Small intestine (tissue), 7 donors: ENCODE measurements around the gene UBA3. TPM values are rescaled to one million over a fixed set of nuclear protein-coding genes. Genes with fewer than 3 reads are reported as not detected.
A peak's percentile ranks its signal among the peaks of the same experiment; 100 is the strongest.

Experiments
- DNase-seq, 2 donors: peaks; one replicate each; pipeline versions ENCODE4 v3.0.0 to v3.0.0-alpha.2; 2013
- FAIRE-seq: peaks from 2 replicates; lab custom pipeline; 2012; peaks lifted over from hg19 to GRCh38; lab: Jason Lieb, UNC
- H3K27ac ChIP-seq, 3 donors: one replicate each; pipeline ENCODE4 v1.5.1; 2013; ENCODE audit warnings: low read length in 2 of 3, mild to moderate bottlenecking in 2 of 3, control low read depth in 1 of 3, inconsistent platforms in 1 of 3, low read depth in 1 of 3, moderate library complexity in 1 of 3
- H3K27me3 ChIP-seq, 3 donors: one replicate each; pipeline ENCODE4 v1.6.1; 2013; ENCODE audit warnings: low read length in 3 of 3, inconsistent platforms in 1 of 3; ENCODE audit not compliant: control insufficient read depth in 3 of 3, insufficient read depth in 3 of 3
- H3K36me3 ChIP-seq, 3 donors: one replicate each; pipeline ENCODE4 v1.6.1; 2013; ENCODE audit warnings: low read length in 3 of 3, inconsistent platforms in 1 of 3, low read depth in 1 of 3, mild to moderate bottlenecking in 1 of 3, moderate library complexity in 1 of 3; ENCODE audit not compliant: control insufficient read depth in 3 of 3, insufficient read depth in 2 of 3
- H3K4me1 ChIP-seq, 3 donors: one replicate each; pipeline ENCODE4 v1.6.1; 2013; ENCODE audit warnings: low read length in 2 of 3, inconsistent platforms in 1 of 3, low read depth in 1 of 3, mild to moderate bottlenecking in 1 of 3, moderate library complexity in 1 of 3; ENCODE audit not compliant: control insufficient read depth in 3 of 3, insufficient read depth in 2 of 3
- H3K4me3 ChIP-seq, 3 donors: one replicate each; pipeline ENCODE4 v1.5.1; 2013; ENCODE audit warnings: low read length in 3 of 3, control low read depth in 1 of 3, inconsistent platforms in 1 of 3, low read depth in 1 of 3, mild to moderate bottlenecking in 1 of 3, moderate library complexity in 1 of 3
- H3K9me3 ChIP-seq, 2 donors: one replicate each; pipeline ENCODE4 v1.6.1; 2013; ENCODE audit warnings: low read depth in 1 of 2, low read length in 1 of 2; ENCODE audit not compliant: control insufficient read depth in 2 of 2, insufficient read depth in 1 of 2
- WGBS, 3 donors: extraction: QIAGEN DNeasy Blood & Tissue Kit; methylation state at CpG; one replicate each; pipeline ENCODE4 v1.1.7; 2013; 5-methylcytosine and 5-hydroxymethylcytosine counted together
- polyA plus RNA-seq, 4 donors: library from polyadenylated mRNA; stranded (reverse) in 3 of 4; unstranded in 1 of 4; fragments of 200-250 nt in 3 of 4; fragments of 120-200 nt in 1 of 4; gene quantifications; one replicate each; pipeline versions ENCODE4 v1.2.1 to v1.2.3, GENCODE V29; 2013
- donor health status: healthy with polysubstance abuse.
- donor health status: control.
- donor health status: control.
- donor health status: Bipolar disorder and iron deficiency.
- donor health status: healthy.

UBA3 gene
- polyA plus RNA-seq, 4 donors: 32.2 to 45.8 (median 40.5) TPM

DNA sequence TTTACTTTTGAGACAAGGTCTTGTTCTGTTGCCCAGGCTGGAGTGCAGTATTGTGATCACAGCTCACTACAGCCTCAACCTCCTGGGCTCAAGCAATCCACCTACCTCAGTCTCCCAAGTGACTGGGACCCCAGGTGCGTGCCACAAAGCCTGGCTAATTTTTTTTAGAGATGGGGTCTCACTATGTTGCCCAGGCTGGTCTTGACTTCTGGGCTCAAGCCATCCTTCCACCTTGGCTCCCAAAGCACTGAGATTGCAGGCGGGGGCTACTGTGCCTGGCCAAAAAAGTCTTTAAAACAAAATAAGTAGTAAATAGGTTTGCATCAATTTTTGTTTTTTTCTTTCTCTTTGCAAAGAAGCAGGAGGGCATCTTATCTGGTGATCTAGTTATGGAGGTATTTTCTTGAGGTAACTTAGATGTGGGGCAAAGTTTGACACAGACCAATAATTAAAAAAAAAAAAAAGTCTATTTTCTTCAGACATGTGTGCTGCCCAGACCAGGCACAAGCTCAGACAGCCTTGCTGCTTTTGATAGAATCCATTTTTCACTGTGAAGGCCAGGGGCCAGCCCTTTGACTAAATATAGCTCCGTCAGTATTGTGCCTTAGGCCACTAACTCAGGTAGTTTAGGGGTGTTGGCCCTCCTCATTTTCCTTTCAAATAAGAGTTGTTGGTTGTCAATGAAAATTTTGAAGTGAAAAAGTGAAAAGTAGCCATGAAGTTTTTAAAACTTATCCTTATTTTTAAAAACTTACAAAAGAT, 7.0 kb upstream of the UBA3 start:
- Histone ChIP-seq H3K36me3 (peaks cover 0 to 12% (median 0%) of the 10 kb centered on the region in 3 donors), H3K4me1 (peaks cover 9 to 45% (median 23%) of the 10 kb centered on the region in 3 donors), H3K27ac (peak overlapping the region; percentile 91 to 98 (median 97)), H3K4me3 (peak overlapping the region in 2 of 3 donors; percentile 80 to 99), H3K27me3 (no peaks in the 10 kb centered on the region), H3K9me3 (no peaks in the 10 kb centered on the region)
- DNase-seq (peak in 1 of 2 donors; percentile 13), FAIRE-seq (no peak)
- 36 to 72% (median 39%) methylated on average over 3 of the region's 3 CpGs for WGBS, 3 donors

DNA sequence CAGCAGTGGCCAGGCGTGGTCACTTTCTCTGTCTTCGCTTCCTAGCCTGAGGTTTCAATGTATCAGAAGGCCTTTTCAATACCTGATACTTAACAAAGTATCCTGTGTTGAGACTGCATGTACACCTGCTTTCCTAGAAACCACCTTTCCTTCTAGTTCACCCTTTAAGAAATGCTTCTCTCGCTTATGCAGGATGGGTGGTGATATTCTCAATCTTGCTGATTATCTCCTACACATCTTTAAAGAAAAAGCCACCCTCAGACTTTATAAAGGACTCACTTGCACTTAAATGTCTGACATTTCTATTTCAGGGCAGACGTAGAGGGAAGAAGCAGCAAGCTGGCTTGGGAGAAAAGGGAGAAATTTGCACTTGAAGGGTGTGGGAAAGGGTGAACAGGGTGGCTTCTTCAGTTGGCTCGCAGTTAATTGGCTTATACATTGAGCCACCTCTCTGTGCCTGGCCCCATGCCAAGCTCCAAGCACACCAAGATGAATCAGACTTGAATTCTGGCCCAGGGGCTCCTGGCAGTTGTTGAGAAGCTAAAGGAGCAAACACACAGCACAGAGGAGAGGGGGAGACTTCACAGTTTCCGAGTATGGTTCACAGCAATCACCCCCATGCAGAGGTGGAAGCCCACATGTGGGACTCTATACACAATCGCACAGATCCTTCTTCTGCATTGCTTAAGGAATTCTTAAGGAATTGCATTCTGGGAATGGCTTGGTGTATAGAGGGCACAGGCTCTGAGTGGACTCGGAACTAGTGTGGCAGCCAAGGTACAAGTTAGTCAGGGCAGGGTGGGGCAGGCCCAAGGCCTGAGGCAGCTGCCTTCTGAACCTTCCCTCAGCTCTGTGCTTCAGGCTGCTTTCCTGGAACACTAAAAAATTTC, 5.9 kb upstream of the UBA3 start:
- Histone ChIP-seq H3K4me3 (peak overlapping the region; percentile 80 to 99 (median 91)), H3K4me1 (peaks cover 8 to 51% (median 28%) of the 10 kb centered on the region in 3 donors), H3K36me3 (peaks cover 0 to 9% (median 0%) of the 10 kb centered on the region in 3 donors), H3K27me3 (no peaks in the 10 kb centered on the region), H3K27ac (peak overlapping the region; percentile 91 to 98 (median 97)), H3K9me3 (no peaks in the 10 kb centered on the region)
- peak; percentile 91 to 95 for DNase-seq
- whole genome bisulfite sequencing, 3 donors: 1 to 2% (median 1%) methylated on average over 8 of the region's 8 CpGs
- no peak for FAIRE-seq

DNA sequence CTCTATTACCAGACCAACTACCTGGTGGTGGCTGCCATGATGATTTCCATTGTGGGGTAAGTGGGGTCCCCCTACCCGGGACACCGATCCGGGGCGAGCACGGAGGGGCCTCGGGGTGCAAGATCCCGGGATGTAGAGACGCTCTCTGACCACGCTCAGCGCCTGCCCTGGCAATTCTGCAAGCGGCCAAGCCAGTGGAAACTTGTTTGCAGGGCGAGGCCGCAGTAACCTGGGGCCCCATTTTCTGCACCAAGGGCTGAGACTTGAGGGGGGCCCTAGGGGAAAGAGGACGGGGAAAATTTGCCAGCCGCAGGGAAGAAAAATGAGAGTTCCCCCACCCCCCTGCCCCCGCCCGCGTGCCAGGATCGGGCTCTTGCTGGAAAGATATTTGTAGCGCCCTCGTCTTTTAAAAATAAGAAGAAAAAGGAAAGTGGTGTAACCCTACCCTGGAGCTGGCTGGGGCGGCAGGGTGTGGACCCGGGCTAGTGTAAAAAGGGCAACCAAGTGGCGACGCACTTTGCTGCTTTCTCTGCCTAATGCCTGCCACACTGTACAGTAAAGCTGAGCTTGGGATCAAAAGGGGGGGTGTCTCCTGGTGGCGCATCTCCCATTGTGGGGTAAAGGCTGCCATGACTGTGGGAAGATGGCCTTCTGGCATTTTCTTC, 5.1 kb upstream of the UBA3 start:
- no peaks in the 10 kb centered on the region for H3K27me3 ChIP-seq
- H3K4me3 ChIP-seq: peak overlapping the region; percentile 80 to 99 (median 91)
- peaks cover 0 to 3% (median 0%) of the 10 kb centered on the region in 3 donors for H3K36me3 ChIP-seq
- 0% methylated on average over 26 of the region's 26 CpGs for WGBS, 3 donors
- peaks cover 5 to 58% (median 28%) of the 10 kb centered on the region in 3 donors for H3K4me1 ChIP-seq
- peak overlapping the region; percentile 91 to 98 (median 97) for H3K27ac ChIP-seq
- FAIRE-seq (no peak), DNase-seq (peak in 1 of 2 donors; percentile 61)
- no peaks in the 10 kb centered on the region for H3K9me3 ChIP-seq

DNA sequence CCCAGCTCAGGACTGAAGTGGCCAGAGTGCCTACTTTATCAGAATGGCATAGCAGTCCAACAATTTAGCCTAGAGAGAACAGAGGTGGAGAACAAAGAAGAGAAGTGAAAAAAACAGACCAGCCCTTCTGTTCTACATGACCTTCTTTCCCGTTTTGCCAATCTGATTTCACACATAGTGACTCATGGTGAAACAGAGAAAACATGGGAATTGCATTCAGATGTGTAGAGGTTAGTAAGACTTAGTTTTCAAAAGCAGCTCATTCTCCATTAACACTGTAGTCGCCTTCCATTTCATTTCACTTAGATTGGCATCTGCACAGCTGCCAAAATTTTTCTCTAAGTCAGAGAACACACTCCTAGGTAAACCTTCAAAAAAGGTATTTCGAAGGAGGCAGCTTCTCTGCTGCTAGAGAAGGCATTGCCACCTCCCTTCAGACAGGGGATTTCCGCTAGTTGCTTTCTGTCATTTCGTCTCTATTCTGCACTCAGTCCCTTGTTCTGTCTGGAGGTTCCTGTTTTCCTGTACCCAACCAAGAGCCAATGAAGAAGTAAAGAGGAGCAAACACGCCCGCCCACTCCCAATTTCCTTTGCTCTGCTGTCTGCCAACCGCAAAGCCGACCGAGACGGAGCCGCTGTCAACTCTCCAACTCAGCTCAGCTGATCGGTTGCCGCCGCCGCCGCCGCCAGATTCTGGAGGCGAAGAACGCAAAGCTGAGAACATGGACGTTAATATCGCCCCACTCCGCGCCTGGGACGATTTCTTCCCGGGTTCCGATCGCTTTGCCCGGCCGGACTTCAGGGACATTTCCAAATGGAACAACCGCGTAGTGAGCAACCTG, 4.4 kb upstream of the UBA3 start, which contains the start of gene ARL6IP5:
TSS of gene ARL6IP5 (plus strand) at position 612 of the 842 bp plus-strand sequence. CDS start at position 723, 111 bp downstream.
- peak; percentile 95 for DNase-seq
- peaks cover 5 to 55% (median 26%) of the 10 kb centered on the region in 3 donors for H3K4me1 ChIP-seq
- H3K27ac ChIP-seq: peak within 1 kb of the TSS; percentile 91 to 98 (median 97)
- H3K27me3 ChIP-seq: no peaks in the 10 kb centered on the region
- H3K9me3 ChIP-seq: no peaks in the 10 kb centered on the region
- H3K4me3 ChIP-seq: peak within 1 kb of the TSS; percentile 80 to 99 (median 91)
- peaks cover 0 to 3% (median 0%) of the 10 kb centered on the region in 3 donors for H3K36me3 ChIP-seq
- no peak for FAIRE-seq
- WGBS, 3 donors: 1% methylated on average over 32 of the region's 32 CpGs

DNA sequence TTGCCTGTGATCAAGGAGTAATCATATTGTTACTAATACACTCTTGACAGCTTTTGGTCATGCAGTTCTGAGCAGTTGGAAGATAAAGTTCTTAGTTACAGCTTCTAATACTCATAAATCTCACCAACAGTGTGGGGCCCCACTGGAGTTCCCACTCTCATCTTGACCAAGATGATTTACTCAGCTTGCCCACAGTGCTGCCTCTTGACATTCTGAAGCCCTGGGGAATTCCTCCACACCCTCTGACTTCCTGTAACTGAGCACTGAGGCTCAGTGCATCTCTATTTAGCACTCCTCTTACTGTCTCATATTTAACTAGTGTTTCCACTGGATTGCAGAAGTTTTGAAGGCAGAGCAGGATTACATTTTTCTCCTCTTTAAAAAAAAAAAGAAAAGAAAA, 2.6 kb upstream of the UBA3 start:
- H3K9me3 ChIP-seq: no peaks in the 10 kb centered on the region
- DNase-seq (peak in 1 of 2 donors; percentile 58), FAIRE-seq (no peak)
- no peak overlapping the region for H3K4me3 ChIP-seq
- H3K27ac ChIP-seq: peak overlapping the region in 2 of 3 donors; percentile 52 to 69
- H3K4me1 ChIP-seq: peaks cover 5 to 45% (median 21%) of the 10 kb centered on the region in 3 donors
- H3K27me3 ChIP-seq: no peaks in the 10 kb centered on the region
- H3K36me3 ChIP-seq: peaks cover 0 to 3% (median 0%) of the 10 kb centered on the region in 3 donors

DNA sequence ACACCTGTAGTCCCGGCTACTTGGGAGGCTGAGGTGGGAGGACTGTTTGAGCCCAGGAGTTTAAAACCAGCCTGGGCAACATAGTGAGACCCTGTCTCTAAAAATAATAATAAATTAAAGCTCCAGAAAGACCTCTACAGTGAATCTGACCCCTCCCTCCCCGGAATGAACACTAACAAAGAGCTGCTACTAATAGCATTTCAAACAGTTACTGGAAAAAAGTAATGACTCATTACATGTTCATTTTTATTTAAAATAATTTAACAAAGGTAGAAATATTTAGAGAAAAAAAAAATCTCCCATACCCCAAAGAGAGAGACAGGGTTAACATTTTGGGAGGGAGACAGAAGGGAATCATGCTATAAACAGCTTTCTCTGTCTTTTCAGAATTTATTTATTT, 2.2 kb upstream of the UBA3 start:
- H3K9me3 ChIP-seq: no peaks in the 10 kb centered on the region
- peaks cover 5 to 42% (median 20%) of the 10 kb centered on the region in 3 donors for H3K4me1 ChIP-seq
- no peaks in the 10 kb centered on the region for H3K27me3 ChIP-seq
- no peak for FAIRE-seq
- peak overlapping the region in 1 of 3 donors; percentile 69 for H3K27ac ChIP-seq
- DNase-seq: no peak
- no peak overlapping the region for H3K4me3 ChIP-seq
- WGBS, 3 donors: 42 to 52% (median 48%) methylated on average over 2 of the region's 2 CpGs
- H3K36me3 ChIP-seq: peaks cover 0 to 3% (median 0%) of the 10 kb centered on the region in 3 donors

DNA sequence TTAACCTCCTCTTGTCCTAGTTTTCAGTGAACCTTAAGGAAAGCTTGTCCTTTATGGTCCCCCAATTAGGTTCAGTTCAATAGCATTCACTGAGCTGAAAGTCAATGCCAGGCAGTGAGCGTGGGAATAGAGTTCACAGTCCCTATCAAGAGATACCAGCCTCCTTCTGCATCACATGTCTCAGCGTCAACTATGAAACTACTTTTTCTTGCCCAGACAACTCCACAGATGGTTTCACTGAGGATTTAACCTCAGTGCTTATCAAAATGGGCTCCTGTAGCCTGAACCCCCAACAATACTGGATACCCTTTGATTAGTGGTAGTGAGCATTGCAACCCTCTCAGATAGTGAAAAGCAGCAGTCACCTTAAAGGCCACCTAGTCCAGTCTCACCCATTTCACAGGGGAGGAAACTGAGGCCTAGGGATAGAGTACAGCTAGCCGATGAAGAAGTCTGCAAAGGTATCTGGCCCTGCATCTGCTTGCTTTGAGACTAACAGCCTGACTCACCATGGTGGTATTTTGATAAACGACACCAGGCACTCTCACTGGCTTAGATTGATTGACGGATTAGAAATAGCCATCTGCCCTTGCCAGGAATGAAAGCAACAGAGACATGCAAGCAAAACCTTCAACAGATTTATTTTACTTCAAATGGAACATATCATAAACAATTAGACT, 1.6 kb upstream of the UBA3 start:
- Histone ChIP-seq H3K4me3 (no peak overlapping the region), H3K27me3 (no peaks in the 10 kb centered on the region), H3K4me1 (peaks cover 5 to 37% (median 14%) of the 10 kb centered on the region in 3 donors), H3K9me3 (no peaks in the 10 kb centered on the region), H3K36me3 (peaks cover 0 to under 1% (median 0%) of the 10 kb centered on the region in 3 donors), H3K27ac (peak overlapping the region; percentile 64 to 80 (median 74))
- FAIRE-seq (no peak), DNase-seq (peak; percentile 73 to 86)
- WGBS, 3 donors: 15 to 52% (median 22%) methylated on average over 5 of the region's 5 CpGs
